ENCODE results near the gene MESD. TPM values are rescaled to one million over a fixed set of nuclear protein-coding genes. Genes with fewer than 3 reads are reported as not detected.

Gene MESD
- total and polyA plus RNA-seq, 2 donors from 2014 or later: 23.3 to 30.9 TPM

- H3K4me3 ChIP-seq (ENCODE audit: low read length in 3 of 3): no peak overlapping the region
- H3K36me3 ChIP-seq (ENCODE audit: control insufficient read depth in 2 of 3, insufficient read depth in 3 of 3, low read length in 3 of 3): peaks cover 0 to 3% (median 3%) of the 10 kb centered on the region in 3 donors
- no peak overlapping the region for H3K27ac ChIP-seq (ENCODE audit: low read depth in 2 of 2, low read length in 2 of 2)
- H3K9me3 ChIP-seq (ENCODE audit: control insufficient read depth in 2 of 3, insufficient read depth in 1 of 3, low read length in 3 of 3): no peaks in the 10 kb centered on the region
- intact Hi-C loops (cut with DNase I): no loop called here
- DNase-seq (no peak), FAIRE-seq (no peak)
- H3K4me1 ChIP-seq (ENCODE audit: control insufficient read depth in 2 of 3, insufficient read depth in 2 of 3, low read depth in 1 of 3, low read length in 3 of 3): no peaks in the 10 kb centered on the region
- no peak overlapping the region for H3K9ac ChIP-seq (ENCODE audit: low read length in 3 of 3)
- TF ChIP-seq CTCF (IDR thresholded peaks at IDR 0.05; ENCODE audit: borderline replicate concordance, extremely low read depth, insufficient read depth): no peak
- H3K27me3 ChIP-seq (ENCODE audit: control insufficient read depth, insufficient read depth, low read length): no peaks in the 10 kb centered on the region
Observed at GRCh38 chr15:80936288-80937078, 53.1 kb downstream of the MESD start.

GRCh38 chr15:80934761-80935221 is 54.8 kb downstream of the MESD start:
- no peaks in the 10 kb centered on the region for H3K9me3 ChIP-seq (ENCODE audit: control insufficient read depth in 2 of 3, insufficient read depth in 1 of 3, low read length in 3 of 3)
- intact Hi-C loops (cut with DNase I): no loop called here
- no peak overlapping the region for H3K9ac ChIP-seq (ENCODE audit: low read length in 3 of 3)
- H3K27me3 ChIP-seq (ENCODE audit: control insufficient read depth, insufficient read depth, low read length): no peaks in the 10 kb centered on the region
- no peaks in the 10 kb centered on the region for H3K36me3 ChIP-seq (ENCODE audit: control insufficient read depth in 2 of 3, insufficient read depth in 3 of 3, low read length in 3 of 3)
- H3K4me3 ChIP-seq (ENCODE audit: low read length in 3 of 3): no peak overlapping the region
- DNase-seq (peak in 1 of 5 donors; percentile 59), FAIRE-seq (no peak)
- no peaks in the 10 kb centered on the region for H3K4me1 ChIP-seq (ENCODE audit: control insufficient read depth in 2 of 3, insufficient read depth in 2 of 3, low read depth in 1 of 3, low read length in 3 of 3)
- no peak for TF ChIP-seq CTCF (IDR thresholded peaks at IDR 0.05; ENCODE audit: borderline replicate concordance, extremely low read depth, insufficient read depth)
- H3K27ac ChIP-seq (ENCODE audit: low read depth in 2 of 2, low read length in 2 of 2): no peak overlapping the region

GRCh38 chr15:80932989-80933388 is 56.6 kb downstream of the MESD start:
- FAIRE-seq: no peak

More at GRCh38 chr15:80932989-80933388, 56.6 kb downstream of the MESD start:
- no peak overlapping the region for H3K9ac ChIP-seq (ENCODE audit: low read length in 3 of 3)
- no peak overlapping the region for H3K27ac ChIP-seq (ENCODE audit: low read depth in 2 of 2, low read length in 2 of 2)
- no peaks in the 10 kb centered on the region for H3K36me3 ChIP-seq (ENCODE audit: control insufficient read depth in 2 of 3, insufficient read depth in 3 of 3, low read length in 3 of 3)
- H3K4me3 ChIP-seq (ENCODE audit: low read length in 3 of 3): no peak overlapping the region
- H3K9me3 ChIP-seq (ENCODE audit: control insufficient read depth in 2 of 3, insufficient read depth in 1 of 3, low read length in 3 of 3): no peaks in the 10 kb centered on the region
- H3K4me1 ChIP-seq (ENCODE audit: control insufficient read depth in 2 of 3, insufficient read depth in 2 of 3, low read depth in 1 of 3, low read length in 3 of 3): no peaks in the 10 kb centered on the region
- no peaks in the 10 kb centered on the region for H3K27me3 ChIP-seq (ENCODE audit: control insufficient read depth, insufficient read depth, low read length)
- intact Hi-C loops (cut with DNase I): no loop called here
- TF ChIP-seq CTCF (IDR thresholded peaks at IDR 0.05; ENCODE audit: borderline replicate concordance, extremely low read depth, insufficient read depth): no peak
- peak in 3 of 5 donors; percentile 44 to 58 (median 51) for DNase-seq
